IMR-90 (cell line): Measurements from ENCODE around the gene SIPA1L3. TPM values are rescaled to one million over a fixed set of nuclear protein-coding genes. Genes with fewer than 3 reads are reported as not detected.

Experiments used
- ATAC-seq: fragments of 200-7000 bp; cut with Tn5 transposase; 2 replicates; pipeline ENCODE4 v1.9.1; 2020; ENCODE audit warnings: low read depth, mild to moderate bottlenecking, moderate library complexity
- BruUV-seq: library from RNA; stranded (reverse); fragments of 400-500 nt; replicated peaks from 2 replicates; lab custom pipeline; 2021; lab: Mats Ljungman, UMichigan
- CTCF ChIA-PET: fragments of 300-600 bp; formaldehyde crosslinking; extraction: SDS; loops from one replicate; lab custom pipeline; 2021; ENCODE audit warnings: antibody characterized with exemption; lab: Yijun Ruan, JAX
- POLR2A ChIA-PET: fragments of 300-600 bp; sonication (Branson Sonifier 250); formaldehyde crosslinking; loops from one replicate; lab custom pipeline; 2022; ENCODE audit warnings: antibody characterized with exemption; ENCODE audit not compliant: unreplicated experiment; lab: Charles Lee
- DNase-seq: peaks from one replicate; pipeline ENCODE4 v3.0.0; 2013
- H2AFZ ChIP-seq: replicated peaks from 2 replicates; pipeline ENCODE3; 2013; ENCODE audit warnings: low read length, mild to moderate bottlenecking; ENCODE audit not compliant: poor library complexity
- H2AK5ac ChIP-seq: 2 replicates; pipeline ENCODE4 v1.6.1; 2013; ENCODE audit warnings: low read depth, low read length, inconsistent platforms
- H2AK9ac ChIP-seq: replicated peaks from 2 replicates; pipeline ENCODE3; 2013; ENCODE audit warnings: mild to moderate bottlenecking, low read depth, low read length, moderate library complexity; ENCODE audit not compliant: poor library complexity
- H2BK120ac ChIP-seq: 2 replicates; pipeline ENCODE4 v1.6.1; 2013; ENCODE audit warnings: low read depth, low read length, inconsistent platforms
- H2BK15ac ChIP-seq: 3 replicates; pipeline ENCODE4 v1.6.1; 2013; ENCODE audit warnings: low read depth, low read length, inconsistent platforms
- H2BK20ac ChIP-seq: 2 replicates; pipeline ENCODE4 v1.6.1; 2013; ENCODE audit warnings: low read depth, mild to moderate bottlenecking, inconsistent platforms, low read length, moderate library complexity
- H2BK5ac ChIP-seq: 2 replicates; pipeline ENCODE4 v1.6.1; 2013; ENCODE audit warnings: mild to moderate bottlenecking, low read depth, low read length, inconsistent platforms; ENCODE audit not compliant: poor library complexity, severe bottlenecking
- H3K14ac ChIP-seq: replicated peaks from 2 replicates; pipeline ENCODE4 v1.6.1; 2013; ENCODE audit warnings: low read depth, low read length, inconsistent platforms
- H3K18ac ChIP-seq: 2 replicates; pipeline ENCODE4 v1.6.1; 2013; ENCODE audit warnings: low read depth, low read length, control low read depth
- H3K23ac ChIP-seq: 2 replicates; pipeline ENCODE4 v1.6.1; 2013; ENCODE audit warnings: low read depth, low read length, inconsistent platforms
- H3K27ac ChIP-seq: 2 replicates; pipeline ENCODE4 v1.5.1; 2013; ENCODE audit warnings: mild to moderate bottlenecking, control low read depth, low read length; ENCODE audit not compliant: insufficient read depth
- H3K27me3 ChIP-seq: 2 replicates; pipeline ENCODE4 v1.6.1; 2013; ENCODE audit warnings: low read length; ENCODE audit not compliant: control insufficient read depth, insufficient read depth
- H3K36me3 ChIP-seq: 2 replicates; pipeline ENCODE4 v1.6.1; 2013; ENCODE audit warnings: low read length, mixed read lengths; ENCODE audit not compliant: control insufficient read depth, insufficient read depth
- H3K4ac ChIP-seq: 2 replicates; pipeline ENCODE4 v1.6.1; 2013; ENCODE audit warnings: low read depth, low read length, inconsistent platforms
- H3K4me1 ChIP-seq: 2 replicates; pipeline ENCODE4 v1.6.1; 2013; ENCODE audit warnings: low read length, mixed read lengths; ENCODE audit not compliant: control insufficient read depth, insufficient read depth
- H3K4me2 ChIP-seq: 2 replicates; pipeline ENCODE4 v1.6.1; 2013; ENCODE audit warnings: low read depth, mild to moderate bottlenecking, control low read depth, low read length, moderate library complexity
- H3K4me3 ChIP-seq: 2 replicates; pipeline ENCODE4 v1.5.1; 2013; ENCODE audit warnings: low read depth, mild to moderate bottlenecking, control low read depth, low read length, moderate library complexity; ENCODE audit not compliant: insufficient read depth
- H3K56ac ChIP-seq: 2 replicates; pipeline ENCODE4 v1.6.1; 2013; ENCODE audit warnings: low read length, inconsistent platforms; ENCODE audit not compliant: insufficient read depth; ENCODE audit errors: extremely low read depth
- H3K79me1 ChIP-seq, 2 experiments: 2 replicates each; pipeline ENCODE4 v1.6.1; 2013; ENCODE audit warnings: low read length in 2 of 2, inconsistent platforms in 1 of 2, low read depth in 1 of 2
- H3K9ac ChIP-seq: 2 replicates; pipeline ENCODE4 v1.6.1; 2013; ENCODE audit warnings: low read depth, low read length, control low read depth
- H3K9me1 ChIP-seq: 2 replicates; pipeline ENCODE4 v1.6.1; 2013; ENCODE audit warnings: low read length, inconsistent platforms; ENCODE audit not compliant: insufficient read depth
- H3K9me3 ChIP-seq: 2 replicates; pipeline ENCODE4 v1.6.1; 2013; ENCODE audit warnings: low read length; ENCODE audit not compliant: control insufficient read depth, insufficient read depth
- H4K20me1 ChIP-seq: 2 replicates; pipeline ENCODE4 v1.6.1; 2013; ENCODE audit warnings: low read length, inconsistent platforms; ENCODE audit not compliant: insufficient read depth
- H4K5ac ChIP-seq: 2 replicates; pipeline ENCODE4 v1.6.1; 2013; ENCODE audit warnings: mild to moderate bottlenecking, low read depth, low read length, control low read depth
- H4K8ac ChIP-seq, 2 experiments: 2 replicates each; pipeline ENCODE4 v1.6.1; 2013; ENCODE audit warnings: low read depth in 2 of 2, low read length in 2 of 2, control low read depth in 1 of 2, inconsistent platforms in 1 of 2
- H4K91ac ChIP-seq: 2 replicates; pipeline ENCODE4 v1.6.1; 2013; ENCODE audit warnings: low read depth, low read length, inconsistent platforms; ENCODE audit not compliant: insufficient read depth
- BHLHE40 ChIP-seq: fragments of 150-350 bp; IDR thresholded peaks from 2 replicates; pipeline ENCODE4 v1.6.1; 2016; ENCODE audit warnings: mild to moderate bottlenecking, low read depth, low read length
- CEBPB ChIP-seq: IDR thresholded peaks from 2 replicates; pipeline ENCODE4 v1.6.1; 2012; ENCODE audit warnings: low read depth, low read length, improper control_type of control experiment
- CHD1 ChIP-seq: IDR thresholded peaks from 2 replicates; pipeline ENCODE4 v1.6.1; 2012; ENCODE audit warnings: low read depth, low read length, improper control_type of control experiment
- CTCF ChIP-seq: conservative IDR thresholded peaks from 2 replicates; pipeline ENCODE4 v1.5.1; 2012; ENCODE audit warnings: mild to moderate bottlenecking, low read depth, low read length, improper control_type of control experiment
- ELK1 ChIP-seq: fragments of 150-350 bp; IDR thresholded peaks from 2 replicates; pipeline ENCODE4 v1.6.1; 2016; ENCODE audit warnings: low read depth, mild to moderate bottlenecking, low read length, moderate library complexity, borderline replicate concordance
- FOS ChIP-seq: fragments of 150-350 bp; IDR thresholded peaks from 2 replicates; pipeline ENCODE4 v1.6.1; 2016; ENCODE audit warnings: low read depth, low read length
- MAFK ChIP-seq: IDR thresholded peaks from 2 replicates; pipeline ENCODE4 v1.6.1; 2012; ENCODE audit warnings: low read depth, low read length, improper control_type of control experiment
- MAZ ChIP-seq: IDR thresholded peaks from 2 replicates; pipeline ENCODE4 v1.6.1; 2012; ENCODE audit warnings: low read depth, mild to moderate bottlenecking, low read length, improper control_type of control experiment, moderate library complexity, borderline replicate concordance
- MXI1 ChIP-seq: IDR thresholded peaks from 2 replicates; pipeline ENCODE4 v1.6.1; 2012; ENCODE audit warnings: low read depth, mild to moderate bottlenecking, low read length, moderate library complexity, borderline replicate concordance
- NFE2L2 ChIP-seq: fragments of 150-350 bp; IDR thresholded peaks from 2 replicates; pipeline ENCODE4 v1.6.1; 2016; ENCODE audit warnings: low read depth, mild to moderate bottlenecking, low read length
- POLR2A ChIP-seq: IDR thresholded peaks from 2 replicates; pipeline ENCODE4 v1.6.1; 2012; ENCODE audit warnings: mild to moderate bottlenecking, low read depth, low read length
- RAD21 ChIP-seq: IDR thresholded peaks from 2 replicates; pipeline ENCODE4 v1.6.1; 2012; ENCODE audit warnings: low read length, improper control_type of control experiment
- RCOR1 ChIP-seq: IDR thresholded peaks from 2 replicates; pipeline ENCODE4 v1.6.1; 2012; ENCODE audit warnings: mild to moderate bottlenecking, low read length, improper control_type of control experiment; ENCODE audit not compliant: insufficient replicate concordance
- RFX5 ChIP-seq: IDR thresholded peaks from 2 replicates; pipeline ENCODE4 v1.8.0; 2012; ENCODE audit warnings: low read depth, mild to moderate bottlenecking, low read length, moderate library complexity
- SMC3 ChIP-seq: fragments of 150-350 bp; IDR thresholded peaks from 2 replicates; pipeline ENCODE4 v1.6.1; 2016; ENCODE audit warnings: low read depth, mild to moderate bottlenecking, antibody characterized with exemption, low read length, moderate library complexity
- USF2 ChIP-seq: fragments of 150-350 bp; IDR thresholded peaks from 2 replicates; pipeline ENCODE4 v1.6.1; 2017; ENCODE audit warnings: mild to moderate bottlenecking, antibody characterized with exemption, low read length, low read depth
- WGBS, 2 experiments: methylation state at CpG; one replicate each; pipeline versions ENCODE4 v1.1.5 to v1.1.7; 2013; ENCODE audit warnings: missing lambda C conversion rate in 2 of 2; ENCODE audit not compliant: insufficient read length in 1 of 2; ENCODE audit errors: extremely low coverage in 2 of 2; 5-methylcytosine and 5-hydroxymethylcytosine counted together
- dilution Hi-C: fragments of 300-500 bp; cut with HindIII; formaldehyde crosslinking; loops from one replicate; pipeline ENCODE4 v1.14.3; 2018; ENCODE audit warnings: low sequenced_read_pairs; ENCODE audit not compliant: unreplicated experiment
- in situ Hi-C: fragments of 300-500 bp; cut with MboI; formaldehyde crosslinking; loops from 3 replicates; pipeline ENCODE4 v1.14.3; 2019; ENCODE audit warnings: low sequenced_read_pairs, inconsistent platforms, mixed read lengths
- intact Hi-C: fragments of 100-400 bp; cut with micrococcal nuclease; formaldehyde crosslinking; loops from 2 replicates; pipeline ENCODE4 v1.10.0; 2022
- polyA plus RNA-seq, 3 experiments: library from polyadenylated mRNA; depleted of rRNA; stranded (reverse); fragments of >200 nt; gene quantifications; 2 replicates each; pipeline ENCODE4 v1.2.3, GENCODE V29; 2012; ENCODE audit warnings: low replicate concordance in 1 of 3
- total RNA-seq: library from RNA; depleted of rRNA; stranded (reverse); fragments of >200 nt; gene quantifications from 2 replicates; pipeline ENCODE4 v1.2.3, GENCODE V29; 2012

The SIPA1L3 gene
- total and polyA plus RNA-seq, 2 of the 4 experiments (the other 2 are of a cell fraction): 4.1 to 9.4 TPM

- H3K27ac ChIP-seq: no peak overlapping the region
- no TSS peak for BruUV-seq
- H3K23ac ChIP-seq: no peak overlapping the region
- no peak overlapping the region for H2BK20ac ChIP-seq
- no peaks in the 10 kb centered on the region for H3K4me1 ChIP-seq
- dilution Hi-C loops: no loop called here
- H3K79me1 ChIP-seq: peaks cover 0 to 9% of the 10 kb centered on the region in 2 experiments; a peak in 1 of 4 replicates
- in situ Hi-C loops: no loop called here
- H3K9me1 ChIP-seq: no peaks in the 10 kb centered on the region
- H2BK120ac ChIP-seq: no peak overlapping the region
- no peak overlapping the region for H2AFZ ChIP-seq
- ChIA-PET CTCF (no interaction called here), POLR2A (no interaction called here)
- H3K18ac ChIP-seq: no peak overlapping the region
- 100% methylated on average over 3 of the region's 6 CpGs; no CpG with 5 or more reads in 1 of the 2 experiments for WGBS, 2 experiments
- H3K27me3 ChIP-seq: no peaks in the 10 kb centered on the region
- no peak overlapping the region for H3K14ac ChIP-seq
- no peak overlapping the region for H2BK15ac ChIP-seq
- no peak overlapping the region for H4K91ac ChIP-seq
- no peak overlapping the region for H3K4me3 ChIP-seq
- no peak for TF ChIP-seq CEBPB
- no peak for TF ChIP-seq MXI1
- TF ChIP-seq RCOR1: no peak
- no peak for TF ChIP-seq SMC3
- no peak for TF ChIP-seq CHD1
- no peak for TF ChIP-seq RFX5
- TF ChIP-seq NFE2L2: no peak
- no peak for TF ChIP-seq BHLHE40
- TF ChIP-seq RAD21: no peak
- TF ChIP-seq CTCF: no peak
- no peak for TF ChIP-seq USF2
- no peak for TF ChIP-seq MAFK
- no peak for TF ChIP-seq MAZ
- TF ChIP-seq POLR2A: no peak
- TF ChIP-seq ELK1: no peak
- no peak for TF ChIP-seq FOS
- intact Hi-C loops: no loop called here
- no peak overlapping the region for H2AK5ac ChIP-seq
- H2AK9ac ChIP-seq: no peak overlapping the region
- H3K4ac ChIP-seq: no peak overlapping the region
- DNase-seq: no peak
- H4K5ac ChIP-seq: no peak overlapping the region
- H3K4me2 ChIP-seq: no peak overlapping the region
- ATAC-seq: no peak
- H3K56ac ChIP-seq: no peak overlapping the region
- peaks cover 6% of the 10 kb centered on the region; the same call in 1 of the 2 replicates for H3K9me3 ChIP-seq
- H2BK5ac ChIP-seq: no peak overlapping the region
- peaks cover 37% of the 10 kb centered on the region for H3K36me3 ChIP-seq
- no peak overlapping the region for H3K9ac ChIP-seq
- no peak overlapping the region for H4K8ac ChIP-seq
- no peaks in the 10 kb centered on the region for H4K20me1 ChIP-seq
Measured at GRCh38 chr19:38165335-38165734, 258.3 kb downstream of the SIPA1L3 start.
